Hepatocyte (in vitro differentiated cells): Measurements from ENCODE around the gene PLEK2. TPM values are rescaled to one million over a fixed set of nuclear protein-coding genes. Genes with fewer than 3 reads are reported as not detected.

Experiments used
- DNase-seq: peaks from one replicate; pipeline ENCODE4 v3.0.0-alpha.2; 2016; ENCODE audit warnings: low spot score
- H2AFZ ChIP-seq: fragments of 200-600 bp; sonication (generic); 2 replicates; pipeline ENCODE4 v1.6.0; 2016; ENCODE audit warnings: antibody characterized with exemption, mild to moderate bottlenecking
- H3K27ac ChIP-seq: fragments of 200-600 bp; sonication (generic); 2 replicates; pipeline ENCODE4 v1.5.1; 2016; ENCODE audit warnings: mild to moderate bottlenecking
- H3K27me3 ChIP-seq: fragments of 200-600 bp; sonication (generic); 2 replicates; pipeline ENCODE4 v1.6.1; 2016
- H3K36me3 ChIP-seq: fragments of 200-600 bp; sonication (generic); replicated peaks from 2 replicates; pipeline ENCODE4 v1.5.1; 2016; ENCODE audit warnings: low read depth; ENCODE audit not compliant: insufficient read depth
- H3K4me1 ChIP-seq: fragments of 200-600 bp; sonication (generic); 2 replicates; pipeline ENCODE4 v1.5.1; 2016; ENCODE audit warnings: mild to moderate bottlenecking, moderate library complexity; ENCODE audit not compliant: insufficient read depth
- H3K4me2 ChIP-seq: fragments of 200-600 bp; sonication (generic); 2 replicates; pipeline ENCODE4 v1.6.0; 2016
- H3K4me3 ChIP-seq: fragments of 200-600 bp; sonication (generic); 2 replicates; pipeline ENCODE4 v1.5.1; 2016; ENCODE audit warnings: mild to moderate bottlenecking
- H3K79me2 ChIP-seq: fragments of 200-600 bp; sonication (generic); 2 replicates; pipeline ENCODE4 v1.6.0; 2017; ENCODE audit warnings: mild to moderate bottlenecking
- H3K9me2 ChIP-seq: fragments of 200-600 bp; sonication (generic); replicated peaks from 2 replicates; pipeline ENCODE4 v1.6.0; 2017; ENCODE audit warnings: mild to moderate bottlenecking; ENCODE audit not compliant: insufficient read depth
- H3K9me3 ChIP-seq: fragments of 200-600 bp; sonication (generic); 2 replicates; pipeline ENCODE4 v1.5.1; 2016; ENCODE audit warnings: low read depth, mild to moderate bottlenecking
- H4K20me1 ChIP-seq: fragments of 200-600 bp; sonication (generic); 2 replicates; pipeline ENCODE4 v1.6.0; 2016; ENCODE audit warnings: mild to moderate bottlenecking; ENCODE audit not compliant: insufficient read depth, poor library complexity, severe bottlenecking
- EZH2 ChIP-seq: fragments of 200-600 bp; sonication (generic); IDR thresholded peaks from 2 replicates; pipeline ENCODE4 v1.6.1; 2016; ENCODE audit warnings: antibody characterized with exemption, mild to moderate bottlenecking, borderline replicate concordance
- EZH2phosphoT487 ChIP-seq: fragments of 200-600 bp; sonication (generic); IDR thresholded peaks from one replicate; pipeline ENCODE4 v1.6.1; 2018; ENCODE audit warnings: antibody characterized with exemption, mild to moderate bottlenecking, low read depth, moderate library complexity; ENCODE audit not compliant: unreplicated experiment, severe bottlenecking
- WGBS: methylation state at CpG from one replicate; pipeline ENCODE4 v1.1.6; 2016; ENCODE audit warnings: low lambda C conversion rate; ENCODE audit errors: missing lambda C conversion rate; 5-methylcytosine and 5-hydroxymethylcytosine counted together
- polyA plus RNA-seq: library from polyadenylated mRNA; unstranded; fragments of >200 nt; fragmentation: Nextera tagmentation; extraction: Ambion mirVana; gene quantifications from 2 replicates; pipeline ENCODE4 v1.2.1, GENCODE V29; 2016
- total RNA-seq: library from RNA; depleted of rRNA; stranded (reverse); fragments of >200 nt; gene quantifications from 2 replicates; pipeline ENCODE4 v1.2.3, GENCODE V29; 2014
- TF ChIP-seq, protein P1 (sequence below): fragments of 200-600 bp; sonication (generic); IDR thresholded peaks from 2 replicates; pipeline ENCODE4 v1.5.1; 2016; ENCODE audit warnings: antibody characterized with exemption, mild to moderate bottlenecking; ENCODE audit not compliant: poor library complexity

Gene PLEK2
- total and polyA plus RNA-seq, 2 experiments from 2014 or later = 4.8 to 14.6 TPM

DNA sequence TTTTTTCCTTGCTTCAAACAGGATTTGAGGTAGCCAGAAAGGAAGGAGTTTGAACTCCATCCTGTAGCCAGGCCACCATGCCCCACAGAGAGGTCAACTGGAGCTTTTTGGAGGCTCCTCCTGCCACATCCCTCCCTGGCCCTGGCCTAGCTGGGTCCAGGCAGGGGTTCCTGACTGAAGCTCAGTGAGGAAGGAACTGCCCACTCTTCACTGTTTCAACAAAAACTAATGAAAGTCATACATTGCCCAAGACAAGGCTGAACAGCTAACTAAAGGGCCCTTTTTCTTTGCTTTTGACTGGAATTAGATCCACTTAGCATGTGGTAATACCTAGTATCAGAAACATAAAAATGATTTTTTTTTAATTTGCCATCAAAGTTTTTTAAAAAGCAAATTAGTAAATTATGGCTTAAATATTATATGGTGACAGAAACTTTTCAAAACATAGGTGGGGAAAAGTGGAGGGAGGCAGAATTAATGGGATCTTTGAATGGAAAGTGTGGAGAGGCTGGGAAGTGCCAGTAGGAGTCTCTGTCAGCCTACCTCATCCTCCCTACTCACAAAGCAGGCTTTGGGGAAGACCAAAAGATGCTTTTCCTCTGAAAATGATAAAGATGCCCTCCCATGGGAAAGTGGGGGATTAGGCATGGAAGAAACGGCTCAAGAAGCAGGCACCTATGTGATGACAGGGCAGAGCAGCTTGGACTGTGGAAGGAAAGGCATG, 22.0 kb downstream of the PLEK2 start:
- H3K79me2 ChIP-seq = no peaks in the 10 kb centered on the region
- WGBS = 64% methylated on average over 1 of the region's 1 CpG
- H4K20me1 ChIP-seq = no peaks in the 10 kb centered on the region
- H3K4me2 ChIP-seq = no peak overlapping the region
- DNase-seq = no peak
- no peak overlapping the region for H3K27ac ChIP-seq
- no peaks in the 10 kb centered on the region for H3K4me1 ChIP-seq
- TF ChIP-seq, protein P1, sequence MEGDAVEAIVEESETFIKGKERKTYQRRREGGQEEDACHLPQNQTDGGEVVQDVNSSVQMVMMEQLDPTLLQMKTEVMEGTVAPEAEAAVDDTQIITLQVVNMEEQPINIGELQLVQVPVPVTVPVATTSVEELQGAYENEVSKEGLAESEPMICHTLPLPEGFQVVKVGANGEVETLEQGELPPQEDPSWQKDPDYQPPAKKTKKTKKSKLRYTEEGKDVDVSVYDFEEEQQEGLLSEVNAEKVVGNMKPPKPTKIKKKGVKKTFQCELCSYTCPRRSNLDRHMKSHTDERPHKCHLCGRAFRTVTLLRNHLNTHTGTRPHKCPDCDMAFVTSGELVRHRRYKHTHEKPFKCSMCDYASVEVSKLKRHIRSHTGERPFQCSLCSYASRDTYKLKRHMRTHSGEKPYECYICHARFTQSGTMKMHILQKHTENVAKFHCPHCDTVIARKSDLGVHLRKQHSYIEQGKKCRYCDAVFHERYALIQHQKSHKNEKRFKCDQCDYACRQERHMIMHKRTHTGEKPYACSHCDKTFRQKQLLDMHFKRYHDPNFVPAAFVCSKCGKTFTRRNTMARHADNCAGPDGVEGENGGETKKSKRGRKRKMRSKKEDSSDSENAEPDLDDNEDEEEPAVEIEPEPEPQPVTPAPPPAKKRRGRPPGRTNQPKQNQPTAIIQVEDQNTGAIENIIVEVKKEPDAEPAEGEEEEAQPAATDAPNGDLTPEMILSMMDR = no peak
- TF ChIP-seq EZH2phosphoT487 (no peak), EZH2 (no peak)
- H3K9me3 ChIP-seq = no peaks in the 10 kb centered on the region
- H3K27me3 ChIP-seq = no peaks in the 10 kb centered on the region
- H3K36me3 ChIP-seq = no peaks in the 10 kb centered on the region
- H3K9me2 ChIP-seq = no peaks in the 10 kb centered on the region
- H3K4me3 ChIP-seq = no peak overlapping the region
- H2AFZ ChIP-seq = no peak overlapping the region

DNA sequence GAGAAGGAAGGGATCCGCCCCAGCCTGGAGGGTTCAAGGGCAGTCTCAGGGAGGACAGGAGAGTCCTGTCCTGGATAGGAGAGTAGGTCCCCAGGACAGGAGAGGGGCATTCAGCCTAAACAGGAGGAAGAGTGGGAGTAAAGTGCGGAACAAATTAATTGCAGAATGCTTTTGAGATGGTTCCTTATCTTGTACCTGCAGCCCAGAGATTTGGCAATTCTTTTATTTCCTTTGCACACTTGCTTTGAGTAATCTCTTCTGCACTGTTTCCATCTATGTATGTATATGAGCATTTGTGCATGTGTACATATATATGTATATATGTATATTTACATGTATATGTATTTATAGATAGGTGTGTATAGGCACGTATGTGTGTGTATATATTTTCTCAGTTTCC, 22.7 kb downstream of the PLEK2 start:
- TF ChIP-seq, protein P1 = no peak
- no peak for TF ChIP-seq EZH2phosphoT487
- TF ChIP-seq EZH2 = no peak
- WGBS = 93% methylated on average over 3 of the region's 3 CpGs
- H3K4me1 ChIP-seq = no peaks in the 10 kb centered on the region
- no peaks in the 10 kb centered on the region for H3K9me3 ChIP-seq
- H3K36me3 ChIP-seq = no peaks in the 10 kb centered on the region
- H3K79me2 ChIP-seq = no peaks in the 10 kb centered on the region
- H3K4me3 ChIP-seq = no peak overlapping the region
- no peak overlapping the region for H3K4me2 ChIP-seq
- H4K20me1 ChIP-seq = no peaks in the 10 kb centered on the region
- DNase-seq = no peak
- H3K27me3 ChIP-seq = no peaks in the 10 kb centered on the region
- H3K9me2 ChIP-seq = no peaks in the 10 kb centered on the region
- H3K27ac ChIP-seq = no peak overlapping the region
- no peak overlapping the region for H2AFZ ChIP-seq

DNA sequence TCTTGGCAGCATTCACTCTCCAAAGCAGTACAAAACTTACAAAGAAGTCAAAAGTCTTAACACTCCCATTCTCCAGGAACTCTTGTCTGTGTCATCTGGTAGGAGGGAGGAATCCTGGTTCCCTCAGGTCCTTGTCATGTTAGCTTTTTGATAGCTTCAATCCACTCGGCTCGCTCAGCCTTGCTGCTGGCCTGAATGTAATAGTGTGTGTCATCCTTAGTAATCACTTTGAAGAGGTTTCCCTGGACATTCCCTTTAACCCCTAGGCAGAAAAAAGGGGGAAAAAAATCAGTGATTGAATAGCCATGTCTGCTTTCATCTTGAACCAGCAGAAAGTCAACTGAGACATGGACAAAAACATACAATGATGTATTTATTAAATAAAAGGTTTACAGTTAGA, 24.8 kb downstream of the PLEK2 start:
- Histone ChIP-seq H2AFZ (no peak overlapping the region), H3K9me3 (no peaks in the 10 kb centered on the region), H3K79me2 (no peaks in the 10 kb centered on the region), H3K4me2 (no peak overlapping the region), H4K20me1 (no peaks in the 10 kb centered on the region), H3K4me1 (no peaks in the 10 kb centered on the region), H3K36me3 (peaks cover 2% of the 10 kb centered on the region), H3K4me3 (no peak overlapping the region), H3K27me3 (no peaks in the 10 kb centered on the region), H3K27ac (no peak overlapping the region), H3K9me2 (no peaks in the 10 kb centered on the region)
- no peak for DNase-seq
- 74% methylated on average over 2 of the region's 2 CpGs for WGBS
- TF ChIP-seq EZH2 = no peak
- TF ChIP-seq, protein P1 = no peak
- no peak for TF ChIP-seq EZH2phosphoT487
